GM18508 (cell line): ENCODE measurements around the gene TMED3.
A peak's percentile ranks its signal among the peaks of the same experiment; 100 is the strongest.

Experiments
- ATAC-seq: cut with Tn5 transposase; IDR thresholded peaks from one replicate; pipeline ENCODE4 v1.9.1; 2021; ENCODE audit warnings: moderate number of reproducible peaks; ENCODE audit not compliant: insufficient read depth, unreplicated experiment

TMED3 gene

GRCh38 chr15:79310985-79311900 lies at the start of gene TMED3:
TSS of gene TMED3 (plus strand) at chr15:79311112. CDS start at chr15:79311250, 138 bp downstream.
- ATAC-seq = peak; percentile 60

- ATAC-seq = no peak
Measured at GRCh38 chr15:79261836-79262235, 49.1 kb upstream of the TMED3 start.

GRCh38 chr15:79265167-79265566 lies 45.7 kb upstream of the TMED3 start:
- ATAC-seq = no peak

- ATAC-seq = no peak
Measured at GRCh38 chr15:79265987-79266579, 44.8 kb upstream of the TMED3 start.

- ATAC-seq = no peak
Measured at GRCh38 chr15:79282371-79283251, 28.3 kb upstream of the TMED3 start, which contains the start of gene ANKRD34C. TSS of gene ANKRD34C (plus strand) at chr15:79282722. CDS start at chr15:79293285, 10,563 bp downstream.

GRCh38 chr15:79283252-79284048 lies 27.5 kb upstream of the TMED3 start:
- no peak for ATAC-seq

GRCh38 chr15:79290642-79291275 lies 20.2 kb upstream of the TMED3 start:
- no peak for ATAC-seq

- no peak for ATAC-seq
Measured at GRCh38 chr15:79292011-79292410, 18.9 kb upstream of the TMED3 start.

- no peak for ATAC-seq
Measured at GRCh38 chr15:79294075-79294474, 16.8 kb upstream of the TMED3 start.

- no peak for ATAC-seq
Measured at GRCh38 chr15:79296583-79296982, 14.3 kb upstream of the TMED3 start.

GRCh38 chr15:79299126-79299840 lies 11.6 kb upstream of the TMED3 start:
- no peak for ATAC-seq

- no peak for ATAC-seq
Measured at GRCh38 chr15:79299841-79300235, 11.1 kb upstream of the TMED3 start.

- ATAC-seq = no peak
Measured at GRCh38 chr15:79307251-79307650, 3.7 kb upstream of the TMED3 start.

- no peak for ATAC-seq
Measured at GRCh38 chr15:79308874-79309273, 2.0 kb upstream of the TMED3 start.

- ATAC-seq = no peak
Measured at GRCh38 chr15:79310612-79310984, 314 bp upstream of the TMED3 start.

GRCh38 chr15:79311901-79312553 lies 1.1 kb downstream of the TMED3 start:
- ATAC-seq = no peak

GRCh38 chr15:79314186-79314585 lies 3.3 kb downstream of the TMED3 start:
- ATAC-seq = no peak

- no peak for ATAC-seq
Measured at GRCh38 chr15:79314811-79315210, 3.9 kb downstream of the TMED3 start.
